CD4-positive, alpha-beta T cell (primary cell): ENCODE measurements around the gene LYST. TPM values are rescaled to one million over a fixed set of nuclear protein-coding genes. Genes with fewer than 3 reads are reported as not detected.

Experiments
- ATAC-seq: fragments of 200-7000 bp; cut with Tn5 transposase; one replicate; pipeline ENCODE4 v1.10.0; 2022; ENCODE audit warnings: mild to moderate bottlenecking; ENCODE audit not compliant: poor library complexity
- CTCF ChIA-PET: fragments of 350-600 bp; sonication (Branson Sonifier 250); formaldehyde crosslinking; loops from one replicate; lab custom pipeline; 2021; ENCODE audit warnings: antibody characterized with exemption, inconsistent platforms; lab: Charles Lee
- POLR2A ChIA-PET: fragments of 350-600 bp; sonication (Branson Sonifier 250); formaldehyde crosslinking; loops from one replicate; lab custom pipeline; 2021; ENCODE audit warnings: antibody characterized with exemption, inconsistent platforms; lab: Charles Lee
- DNase-seq, 14 experiments: peaks; one replicate each; pipeline ENCODE4 v3.0.0-alpha.2; 2013 to 2020; ENCODE audit warnings: mixed read lengths in 2 of 14
- H3K27ac ChIP-seq, 2 donors: one replicate each; pipeline versions ENCODE4 v1.5.1 to v1.7.0; 2013; ENCODE audit warnings: low read length in 2 of 2, low read depth in 1 of 2, mild to moderate bottlenecking in 1 of 2
- H3K27me3 ChIP-seq, 2 experiments: 1 replicate in 1 of 2; 2 replicates in 1 of 2; pipeline versions ENCODE4 v1.6.1 to v1.7.0; 2013; ENCODE audit warnings: low read length in 2 of 2, control low read depth in 1 of 2, mild to moderate bottlenecking in 1 of 2, moderate library complexity in 1 of 2; ENCODE audit not compliant: insufficient read depth in 2 of 2, control insufficient read depth in 1 of 2
- H3K36me3 ChIP-seq: one replicate; pipeline ENCODE4 v1.6.1; 2013; ENCODE audit warnings: low read length, control low read depth; ENCODE audit not compliant: insufficient read depth
- H3K4me1 ChIP-seq: one replicate; pipeline ENCODE4 v1.6.1; 2013; ENCODE audit warnings: low read length, control low read depth; ENCODE audit not compliant: insufficient read depth
- H3K4me3 ChIP-seq: one replicate; pipeline ENCODE4 v1.5.1; 2013; ENCODE audit warnings: mild to moderate bottlenecking, low read length, moderate library complexity
- H3K9me3 ChIP-seq, 2 experiments: 1 replicate in 1 of 2; 2 replicates in 1 of 2; pipeline versions ENCODE4 v1.6.1 to v1.7.0; 2013; ENCODE audit warnings: low read length in 2 of 2, mild to moderate bottlenecking in 2 of 2, control low read depth in 1 of 2, moderate library complexity in 1 of 2; ENCODE audit not compliant: control insufficient read depth in 1 of 2, insufficient read depth in 1 of 2
- H3K27ac Mint-ChIP-seq: one replicate; pipeline ENCODE4 v1.8.0; 2020; ENCODE audit warnings: mixed read lengths
- H3K27me3 Mint-ChIP-seq: one replicate; pipeline ENCODE4 v1.8.0; 2021; ENCODE audit warnings: mixed read lengths
- H3K36me3 Mint-ChIP-seq: one replicate; pipeline ENCODE4 v1.8.0; 2021; ENCODE audit warnings: low read depth, mixed read lengths
- H3K4me1 Mint-ChIP-seq: one replicate; pipeline ENCODE4 v1.8.0; 2021; ENCODE audit warnings: low read depth, mixed read lengths
- H3K4me3 Mint-ChIP-seq: one replicate; pipeline ENCODE4 v1.8.0; 2020; ENCODE audit warnings: mild to moderate bottlenecking, mixed read lengths
- H3K9me3 Mint-ChIP-seq: one replicate; pipeline ENCODE4 v1.8.0; 2020; ENCODE audit warnings: mixed read lengths
- intact Hi-C, 2 experiments: fragments of 100-400 bp; cut with DNase I in 1 of 2; cut with micrococcal nuclease in 1 of 2; formaldehyde crosslinking; loops; one replicate each; pipeline versions ENCODE4 v1.15.1 to v1.9.0; 2023 to 2025; cut with DNase I, micrococcal nuclease
- total RNA-seq, 174 experiments: library from RNA in 2 of 174; stranded (reverse) in 2 of 174; gene quantifications; one replicate each; pipeline ENCODE4 v1.2.3 and lab custom pipeline; 2021 to 2026
- TF ChIP-seq, protein P1 (sequence below): fragments of 200-600 bp; IDR thresholded peaks from one replicate; pipeline ENCODE4 v1.8.0; 2022; ENCODE audit warnings: antibody characterized with exemption, mild to moderate bottlenecking

The LYST gene
- total RNA-seq, 2 experiments from 2014 or later, result 24.9 to 26.8 TPM

GRCh38 chr1:235911876-235912275, 45.2 kb upstream of the LYST start:
- ATAC-seq, result no peak
- no peak for DNase-seq
- POLR2A ChIA-PET, result no interaction called here
- Mint-ChIP-seq H3K9me3 (no peaks in the 10 kb centered on the region), H3K36me3 (no peaks in the 10 kb centered on the region), H3K27ac (no peak overlapping the region), H3K4me3 (no peak overlapping the region), H3K27me3 (no peaks in the 10 kb centered on the region), H3K4me1 (peaks cover under 1% of the 10 kb centered on the region)
- Histone ChIP-seq H3K4me1 (peaks cover under 1% of the 10 kb centered on the region), H3K36me3 (no peaks in the 10 kb centered on the region), H3K27ac (no peak overlapping the region), H3K9me3 (no peaks in the 10 kb centered on the region), H3K27me3 (no peaks in the 10 kb centered on the region), H3K4me3 (no peak overlapping the region)
- CTCF ChIA-PET, result no interaction called here
- intact Hi-C loops, result no loop called here
- TF ChIP-seq, protein P1, sequence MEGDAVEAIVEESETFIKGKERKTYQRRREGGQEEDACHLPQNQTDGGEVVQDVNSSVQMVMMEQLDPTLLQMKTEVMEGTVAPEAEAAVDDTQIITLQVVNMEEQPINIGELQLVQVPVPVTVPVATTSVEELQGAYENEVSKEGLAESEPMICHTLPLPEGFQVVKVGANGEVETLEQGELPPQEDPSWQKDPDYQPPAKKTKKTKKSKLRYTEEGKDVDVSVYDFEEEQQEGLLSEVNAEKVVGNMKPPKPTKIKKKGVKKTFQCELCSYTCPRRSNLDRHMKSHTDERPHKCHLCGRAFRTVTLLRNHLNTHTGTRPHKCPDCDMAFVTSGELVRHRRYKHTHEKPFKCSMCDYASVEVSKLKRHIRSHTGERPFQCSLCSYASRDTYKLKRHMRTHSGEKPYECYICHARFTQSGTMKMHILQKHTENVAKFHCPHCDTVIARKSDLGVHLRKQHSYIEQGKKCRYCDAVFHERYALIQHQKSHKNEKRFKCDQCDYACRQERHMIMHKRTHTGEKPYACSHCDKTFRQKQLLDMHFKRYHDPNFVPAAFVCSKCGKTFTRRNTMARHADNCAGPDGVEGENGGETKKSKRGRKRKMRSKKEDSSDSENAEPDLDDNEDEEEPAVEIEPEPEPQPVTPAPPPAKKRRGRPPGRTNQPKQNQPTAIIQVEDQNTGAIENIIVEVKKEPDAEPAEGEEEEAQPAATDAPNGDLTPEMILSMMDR, result no peak

DNA sequence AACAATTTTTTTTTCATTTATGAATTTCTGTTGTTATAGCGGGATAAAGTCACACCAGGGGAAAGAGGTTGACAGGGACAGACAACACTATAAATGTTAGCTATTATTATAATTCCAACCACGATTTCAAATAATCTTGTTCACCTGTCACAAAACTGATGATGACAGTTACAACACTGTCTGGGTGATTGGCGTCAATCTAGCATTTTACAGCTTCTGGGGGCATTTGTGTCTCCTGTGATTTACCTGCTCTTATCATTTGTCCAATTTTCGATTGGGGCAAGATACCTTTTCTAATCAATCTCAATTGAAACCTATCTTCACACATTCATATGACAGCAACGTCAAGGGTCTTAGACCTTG, 44.6 kb upstream of the LYST start:
- no peaks in the 10 kb centered on the region for H3K27me3 Mint-ChIP-seq
- no peaks in the 10 kb centered on the region for H3K36me3 ChIP-seq
- ATAC-seq, result no peak
- H3K4me3 ChIP-seq, result no peak overlapping the region
- ChIA-PET POLR2A (no interaction called here), CTCF (no interaction called here)
- H3K36me3 Mint-ChIP-seq, result no peaks in the 10 kb centered on the region
- intact Hi-C loops, result no loop called here
- H3K4me3 Mint-ChIP-seq, result no peak overlapping the region
- no peak overlapping the region for H3K27ac Mint-ChIP-seq
- no peaks in the 10 kb centered on the region for H3K4me1 ChIP-seq
- no peak for DNase-seq
- no peaks in the 10 kb centered on the region for H3K27me3 ChIP-seq
- H3K9me3 Mint-ChIP-seq, result no peaks in the 10 kb centered on the region
- no peak overlapping the region for H3K27ac ChIP-seq
- H3K4me1 Mint-ChIP-seq, result no peaks in the 10 kb centered on the region
- no peaks in the 10 kb centered on the region for H3K9me3 ChIP-seq
- TF ChIP-seq, protein P1, result no peak

DNA sequence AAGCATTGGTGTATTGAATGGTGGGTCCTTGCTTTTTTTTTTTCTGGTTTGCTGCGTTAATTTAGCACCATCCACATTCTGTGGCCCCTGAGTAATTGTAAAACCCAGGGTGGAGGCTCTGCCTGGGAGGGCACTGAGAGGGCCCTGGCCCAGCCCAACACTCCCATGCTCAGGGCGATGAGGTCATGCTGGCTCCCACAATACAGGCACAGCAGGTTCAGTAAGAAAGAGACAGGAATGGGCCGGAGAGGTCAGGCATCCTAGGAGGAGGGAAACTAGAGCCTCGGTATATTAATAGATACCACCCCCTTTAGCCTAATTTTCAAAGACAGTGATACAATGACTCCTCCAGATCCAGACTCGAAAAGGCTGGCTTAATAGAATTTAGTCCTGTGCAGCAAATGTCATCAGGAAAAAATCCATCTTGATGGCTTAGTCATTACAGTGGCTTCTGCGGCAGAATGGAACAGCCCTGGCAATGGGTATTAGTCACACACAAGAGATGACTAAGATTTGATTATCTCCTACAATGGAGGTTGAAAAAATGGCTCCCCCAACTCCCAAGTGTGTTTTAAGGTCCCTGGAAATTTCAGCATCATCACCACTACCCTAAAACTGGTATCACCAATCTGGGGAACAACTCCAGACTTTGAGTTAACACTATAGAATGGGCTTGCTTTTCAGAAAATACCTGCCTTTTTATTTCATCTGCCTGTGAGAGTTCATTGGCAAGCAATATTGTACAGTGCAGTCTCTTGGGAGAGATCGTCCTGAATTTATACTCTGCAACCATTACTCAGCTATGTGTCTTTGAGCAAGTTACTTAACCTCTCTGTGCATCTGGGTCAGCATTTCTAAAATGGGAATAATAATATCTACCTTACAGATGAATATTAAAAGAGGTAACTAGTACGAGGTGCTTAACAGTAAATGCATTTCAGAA, 43.9 kb upstream of the LYST start:
- H3K4me3 Mint-ChIP-seq, result no peak overlapping the region
- no peak for ATAC-seq
- no peaks in the 10 kb centered on the region for H3K36me3 ChIP-seq
- H3K9me3 ChIP-seq, result no peaks in the 10 kb centered on the region
- POLR2A ChIA-PET, result no interaction called here
- intact Hi-C loops, result no loop called here
- no peak overlapping the region for H3K4me3 ChIP-seq
- peak in 2 of 14 experiments; percentile 38 to 56 for DNase-seq
- CTCF ChIA-PET, result interaction anchor here (0.6 kb wide), 1 partner anchor 433 kb away, joined by 3 read pairs; no protein-coding TSS in a partner anchor
- H3K9me3 Mint-ChIP-seq, result no peaks in the 10 kb centered on the region
- no peaks in the 10 kb centered on the region for H3K27me3 Mint-ChIP-seq
- H3K36me3 Mint-ChIP-seq, result no peaks in the 10 kb centered on the region
- H3K27ac Mint-ChIP-seq, result no peak overlapping the region
- TF ChIP-seq, protein P1, result no peak
- H3K27me3 ChIP-seq, result no peaks in the 10 kb centered on the region
- no peaks in the 10 kb centered on the region for H3K4me1 ChIP-seq
- H3K4me1 Mint-ChIP-seq, result no peaks in the 10 kb centered on the region
- H3K27ac ChIP-seq, result no peak overlapping the region
